Stomach (tissue), 4 donors: ENCODE data around the gene DNAJC1.

Experiments used
- CTCF ChIP-seq, 7 experiments: fragments of 450-650 bp in 4 of 7; fragments of 200-600 bp in 3 of 7; sonication (generic) in 3 of 7; IDR thresholded peaks; one replicate each; pipeline ENCODE4 v1.5.1; 2016 to 2019; ENCODE audit warnings: antibody characterized with exemption in 7 of 7, control low read depth in 2 of 7, mild to moderate bottlenecking in 1 of 7
- POLR2AphosphoS5 ChIP-seq, 3 donors: sonication (generic); formaldehyde crosslinking; IDR thresholded peaks; one replicate each; pipeline ENCODE4 v1.6.1; 2016; ENCODE audit warnings: antibody characterized with exemption in 3 of 3

DNA sequence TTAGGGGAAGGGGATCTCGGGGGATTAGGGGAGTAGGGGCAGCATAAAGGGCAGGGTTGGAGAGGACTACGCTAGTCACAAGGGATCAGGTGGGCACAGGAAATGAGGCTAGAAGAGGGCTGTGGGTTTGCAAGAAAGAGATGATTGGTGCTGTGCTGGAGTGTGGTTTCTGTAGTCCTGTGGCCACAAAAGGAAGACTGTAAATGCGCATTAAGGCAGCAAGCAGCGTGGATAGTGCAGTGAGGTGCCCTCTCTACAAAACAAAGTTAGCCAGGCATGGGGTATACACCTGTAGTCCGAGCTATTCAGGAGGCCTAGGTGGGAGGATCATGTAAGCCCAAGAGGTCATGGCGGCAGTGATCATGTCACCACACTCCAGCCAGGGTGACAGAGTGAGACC lies 257.4 kb downstream of the DNAJC1 start:
- no peak for TF ChIP-seq POLR2AphosphoS5 (IDR thresholded peaks at IDR 0.05)
- no peak for TF ChIP-seq CTCF (IDR thresholded peaks at IDR 0.05)
